Activated CD8-positive, alpha-beta memory T cell treated with anti-CD3 and anti-CD28 coated beads, Interleukin-2, amount 10 ng/mL, durations not matched to agents 7 days and 5 days (primary cell): Measurements from ENCODE around the gene UBE2D2. TPM values are rescaled to one million over a fixed set of nuclear protein-coding genes. Genes with fewer than 3 reads are reported as not detected.

Experiments
- ATAC-seq: fragments of 150-1000 bp; cut with Tn5 transposase; one replicate; pipeline ENCODE4 v1.10.0; 2021; ENCODE audit warnings: moderate library complexity
- CTCF ChIA-PET: fragments of 350-600 bp; sonication (Branson Sonifier 250); formaldehyde crosslinking; loops from one replicate; lab custom pipeline; 2021; ENCODE audit warnings: antibody characterized with exemption; lab: Charles Lee
- DNase-seq: peaks from one replicate; pipeline ENCODE4 v3.0.0-alpha.2; 2020
- H3K27ac Mint-ChIP-seq: one replicate; pipeline ENCODE4 v1.8.0; 2021; ENCODE audit warnings: mild to moderate bottlenecking, mixed read lengths
- H3K27me3 Mint-ChIP-seq: one replicate; pipeline ENCODE4 v1.8.0; 2021; ENCODE audit warnings: mixed read lengths
- H3K36me3 Mint-ChIP-seq: one replicate; pipeline ENCODE4 v1.8.0; 2021; ENCODE audit warnings: mild to moderate bottlenecking, mixed read lengths
- H3K4me1 Mint-ChIP-seq: one replicate; pipeline ENCODE4 v1.8.0; 2021; ENCODE audit warnings: mixed read lengths
- H3K4me3 Mint-ChIP-seq: one replicate; pipeline ENCODE4 v1.8.0; 2021; ENCODE audit warnings: mild to moderate bottlenecking, moderate library complexity, mixed read lengths
- H3K9me3 Mint-ChIP-seq: one replicate; pipeline ENCODE4 v1.8.0; 2022; ENCODE audit warnings: low read depth, mixed read lengths
- total RNA-seq, 2 experiments: library from RNA; stranded (reverse); gene quantifications; one replicate each; pipeline ENCODE4 v1.2.3, GENCODE V29; 2021

UBE2D2 gene
- total RNA-seq, 2 experiments from 2014 or later, result 201 to 244 TPM

GRCh38 chr5:139552893-139553575, 8.1 kb upstream of the UBE2D2 start:
- Mint-ChIP-seq H3K9me3 (peaks cover 5% of the 10 kb centered on the region), H3K36me3 (no peaks in the 10 kb centered on the region), H3K27ac (no peak overlapping the region), H3K4me1 (peaks cover 11% of the 10 kb centered on the region), H3K27me3 (peaks cover 14% of the 10 kb centered on the region), H3K4me3 (no peak overlapping the region)
- CTCF ChIA-PET, result interaction anchor here (0.7 to 1.6 kb wide), 5 partner anchors 9 to 131 kb away, joined by 3 to 4 read pairs (median 3); no protein-coding TSS in a partner anchor
- DNase-seq (no peak), ATAC-seq (no peak)

- Mint-ChIP-seq H3K27ac (no peak overlapping the region), H3K27me3 (peaks cover 14% of the 10 kb centered on the region), H3K4me3 (no peak overlapping the region), H3K4me1 (peaks cover 5% of the 10 kb centered on the region), H3K36me3 (no peaks in the 10 kb centered on the region), H3K9me3 (peaks cover 5% of the 10 kb centered on the region)
- CTCF ChIA-PET, result no interaction called here
- ATAC-seq (no peak), DNase-seq (no peak)
These were observed 6.9 kb upstream of the UBE2D2 start for GRCh38 chr5:139554264-139554663.

GRCh38 chr5:139557811-139558210, 3.3 kb upstream of the UBE2D2 start:
- Mint-ChIP-seq H3K27me3 (no peaks in the 10 kb centered on the region), H3K27ac (no peak overlapping the region), H3K36me3 (peaks cover 5% of the 10 kb centered on the region), H3K4me3 (no peak overlapping the region), H3K4me1 (peaks cover 9% of the 10 kb centered on the region), H3K9me3 (no peaks in the 10 kb centered on the region)
- DNase-seq, result no peak
- no peak for ATAC-seq
- CTCF ChIA-PET, result interaction anchor here (0.8 to 1.4 kb wide), 2 partner anchors 46 to 76 kb away, joined by 3 to 5 read pairs; no protein-coding TSS in a partner anchor

DNA sequence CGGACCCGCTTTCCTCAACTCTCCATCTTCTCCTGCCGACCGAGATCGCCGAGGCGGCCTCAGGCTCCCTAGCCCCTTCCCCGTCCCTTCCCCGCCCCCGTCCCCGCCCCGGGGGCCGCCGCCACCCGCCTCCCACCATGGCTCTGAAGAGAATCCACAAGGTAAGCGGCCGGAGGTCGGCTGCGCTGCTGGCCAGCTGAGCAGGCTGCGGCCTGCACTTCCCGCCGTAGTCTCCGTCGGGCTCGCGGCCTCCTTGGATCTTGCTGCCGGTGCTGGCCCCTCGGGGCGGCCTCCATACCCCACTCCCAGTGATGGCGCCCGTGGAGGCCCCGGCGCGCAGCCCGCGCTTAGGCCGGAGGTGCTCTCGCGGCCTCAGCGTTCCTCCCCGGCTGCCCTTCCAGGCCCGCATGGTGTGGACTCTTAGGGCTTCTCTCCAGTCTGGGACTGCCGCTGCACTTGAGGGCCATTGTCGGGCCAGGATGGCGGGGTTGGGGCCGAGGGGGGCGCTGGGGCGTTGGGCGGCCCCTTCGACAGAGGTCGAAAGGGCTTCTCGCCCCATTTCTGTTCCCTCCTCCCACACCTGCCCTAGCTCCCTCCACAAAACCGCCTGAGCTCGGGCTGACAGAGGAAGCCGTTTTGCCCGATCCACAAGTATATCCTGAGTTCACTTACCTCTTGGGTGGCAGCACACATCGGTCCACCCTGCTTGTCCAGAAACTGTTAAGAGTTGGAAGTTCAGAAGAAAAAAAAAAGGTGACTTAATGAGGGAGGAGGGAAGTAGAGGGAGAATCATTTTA, 714 bp downstream of the UBE2D2 start:
- ATAC-seq, result peak; percentile 34
- H3K4me1 Mint-ChIP-seq, result peaks cover 44% of the 10 kb centered on the region

GRCh38 chr5:139562847-139563246, 1.7 kb downstream of the UBE2D2 start:
- Mint-ChIP-seq H3K27ac (peak overlapping the region; percentile 94), H3K27me3 (no peaks in the 10 kb centered on the region), H3K36me3 (peaks cover 31% of the 10 kb centered on the region), H3K9me3 (no peaks in the 10 kb centered on the region), H3K4me1 (peaks cover 49% of the 10 kb centered on the region), H3K4me3 (peak overlapping the region; percentile 96)
- CTCF ChIA-PET, result interaction anchor here (0.8 to 9.1 kb wide), 13 partner anchors 11 to 270 kb away, joined by 3 to 92 read pairs (median 4); partner anchors contain the start of genes DNAJC18 and MATR3
- no peak for DNase-seq
- ATAC-seq, result no peak

More for the DNA sequence above, 714 bp downstream of the UBE2D2 start:
- DNase-seq, result peak; percentile 70
- CTCF ChIA-PET, result interaction anchor here (1.0 to 9.1 kb wide), 10 partner anchors 12 to 158 kb away, joined by 3 to 92 read pairs (median 4); partner anchors contain the start of genes DNAJC18 and SPATA24
- Mint-ChIP-seq H3K4me3 (peak overlapping the region; percentile 96), H3K27me3 (no peaks in the 10 kb centered on the region), H3K27ac (peak overlapping the region; percentile 94), H3K9me3 (no peaks in the 10 kb centered on the region), H3K36me3 (peaks cover 25% of the 10 kb centered on the region)

DNA sequence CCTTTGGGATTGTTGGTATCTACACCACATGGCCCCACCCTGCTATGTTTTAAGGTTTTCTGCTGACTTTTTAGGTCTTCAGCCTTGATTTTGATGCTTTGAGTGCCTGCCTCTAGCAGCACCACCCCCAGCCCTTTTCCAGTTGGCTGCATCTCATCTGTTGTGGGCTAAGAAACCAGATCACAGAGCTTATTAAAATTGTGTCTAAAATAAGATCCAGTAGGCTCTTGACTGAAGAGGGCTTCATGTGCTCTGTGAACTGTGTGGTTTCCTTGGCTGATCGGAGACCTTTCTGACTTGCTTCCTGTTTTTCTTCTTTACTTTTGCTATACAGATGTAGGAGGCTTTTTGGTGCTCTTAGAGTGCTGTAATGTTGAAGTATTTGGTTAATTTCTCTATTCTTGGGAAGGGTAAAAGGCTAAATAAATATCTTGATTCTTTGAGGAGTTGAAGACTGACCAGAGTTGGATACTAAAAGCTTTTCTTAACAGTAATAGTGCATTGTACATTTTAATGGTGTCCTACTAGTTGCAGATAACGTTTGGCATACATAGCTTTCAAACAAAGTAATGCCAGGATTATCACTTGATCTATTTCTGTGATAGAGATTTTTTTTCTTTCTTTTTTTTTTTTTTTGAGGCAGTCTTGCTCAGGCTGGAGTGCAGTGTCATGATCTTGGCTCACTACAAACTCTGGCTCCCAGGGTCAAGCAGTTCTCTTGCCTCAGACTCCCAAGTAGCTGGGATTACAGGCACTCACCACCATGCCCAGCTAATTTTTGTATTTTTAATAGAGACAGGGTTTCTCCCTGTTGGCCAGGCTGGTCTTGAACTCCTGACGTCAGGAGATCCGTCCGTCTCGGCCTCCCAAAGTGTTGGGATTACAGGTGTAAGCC, 4.5 kb downstream of the UBE2D2 start:
- Mint-ChIP-seq H3K4me1 (peaks cover 60% of the 10 kb centered on the region), H3K27me3 (no peaks in the 10 kb centered on the region), H3K36me3 (peaks cover 40% of the 10 kb centered on the region), H3K4me3 (peak overlapping the region; percentile 65), H3K9me3 (no peaks in the 10 kb centered on the region), H3K27ac (peak overlapping the region; percentile 94)
- CTCF ChIA-PET, result interaction anchor here (0.8 to 9.1 kb wide), 10 partner anchors 8 to 200 kb away, joined by 3 to 92 read pairs (median 4); no protein-coding TSS in a partner anchor
- peak; percentile 7 for ATAC-seq
- DNase-seq, result peak; percentile 70

DNA sequence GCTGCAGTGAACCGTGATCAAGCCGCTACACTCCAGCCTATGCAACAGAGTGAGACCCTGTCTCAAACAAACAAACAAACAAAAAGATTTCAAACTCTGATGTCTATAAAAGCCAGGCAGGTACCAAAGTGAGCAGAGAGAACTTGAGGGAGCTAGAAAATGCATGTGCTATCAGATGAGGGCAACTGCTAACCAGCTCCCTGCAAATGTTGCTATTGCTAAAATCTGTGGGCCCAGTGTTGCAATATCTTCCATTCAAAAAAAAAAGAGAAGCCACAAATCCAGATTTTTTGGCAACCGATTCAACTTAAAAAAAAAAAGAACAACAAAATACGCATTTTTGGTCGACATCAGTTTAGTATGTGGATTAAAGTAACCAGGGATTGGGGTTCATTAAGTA, 5.5 kb downstream of the UBE2D2 start:
- CTCF ChIA-PET, result interaction anchor here (0.8 to 9.1 kb wide), 5 partner anchors 7 to 145 kb away, joined by 3 to 92 read pairs (median 4); no protein-coding TSS in a partner anchor
- no peaks in the 10 kb centered on the region for H3K27me3 Mint-ChIP-seq
- H3K27ac Mint-ChIP-seq, result peak overlapping the region; percentile 67
- H3K36me3 Mint-ChIP-seq, result peaks cover 43% of the 10 kb centered on the region
- ATAC-seq (no peak), DNase-seq (no peak)
- no peak overlapping the region for H3K4me3 Mint-ChIP-seq
- no peaks in the 10 kb centered on the region for H3K9me3 Mint-ChIP-seq
- peaks cover 66% of the 10 kb centered on the region for H3K4me1 Mint-ChIP-seq

- CTCF ChIA-PET, result interaction anchor here (1.4 kb wide), 1 partner anchor 11 kb away, joined by 4 read pairs; no protein-coding TSS in a partner anchor
- ATAC-seq (no peak), DNase-seq (no peak)
- H3K9me3 Mint-ChIP-seq, result no peaks in the 10 kb centered on the region
- no peaks in the 10 kb centered on the region for H3K27me3 Mint-ChIP-seq
- peaks cover 42% of the 10 kb centered on the region for H3K36me3 Mint-ChIP-seq
- peaks cover 68% of the 10 kb centered on the region for H3K4me1 Mint-ChIP-seq
- no peak overlapping the region for H3K4me3 Mint-ChIP-seq
- peak overlapping the region; percentile 68 for H3K27ac Mint-ChIP-seq
These were observed 8.3 kb downstream of the UBE2D2 start for GRCh38 chr5:139569270-139569955.

DNA sequence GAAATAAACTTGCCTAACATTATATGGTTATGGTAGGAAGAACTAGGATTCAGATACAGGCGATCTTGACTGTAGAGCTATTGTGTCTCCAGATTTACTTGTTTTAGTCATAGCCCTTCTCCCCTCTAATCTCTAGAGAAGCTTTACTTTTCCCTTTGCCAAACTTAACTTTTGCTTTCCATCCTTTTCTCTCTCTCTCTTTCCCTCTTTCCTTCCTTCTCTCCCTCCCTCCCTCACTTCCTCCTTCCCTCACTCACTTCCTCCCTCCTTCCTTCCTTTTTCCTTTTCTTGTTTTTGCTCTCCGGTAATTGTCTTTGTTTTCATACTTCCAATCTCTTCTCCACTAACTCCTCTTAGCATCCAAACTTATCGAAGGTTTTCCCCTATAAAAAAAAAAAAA, 10.4 kb downstream of the UBE2D2 start:
- DNase-seq (no peak), ATAC-seq (no peak)
- CTCF ChIA-PET, result interaction anchor here (0.7 to 6.5 kb wide), 3 partner anchors 9 to 119 kb away, joined by 3 to 92 read pairs (median 3); partner anchors contain the start of gene UBE2D2
- no peak overlapping the region for H3K4me3 Mint-ChIP-seq
- no peaks in the 10 kb centered on the region for H3K9me3 Mint-ChIP-seq
- peaks cover 33% of the 10 kb centered on the region for H3K36me3 Mint-ChIP-seq
- no peaks in the 10 kb centered on the region for H3K27me3 Mint-ChIP-seq
- peaks cover 68% of the 10 kb centered on the region for H3K4me1 Mint-ChIP-seq
- peak overlapping the region; percentile 12 for H3K27ac Mint-ChIP-seq

- H3K9me3 Mint-ChIP-seq, result no peaks in the 10 kb centered on the region
- H3K4me3 Mint-ChIP-seq, result no peak overlapping the region
- H3K36me3 Mint-ChIP-seq, result peaks cover 29% of the 10 kb centered on the region
- no peaks in the 10 kb centered on the region for H3K27me3 Mint-ChIP-seq
- ATAC-seq (no peak), DNase-seq (no peak)
- CTCF ChIA-PET, result interaction anchor here (0.7 to 6.5 kb wide), 3 partner anchors 9 to 118 kb away, joined by 3 to 92 read pairs (median 3); partner anchors contain the start of gene UBE2D2
- peaks cover 69% of the 10 kb centered on the region for H3K4me1 Mint-ChIP-seq
- H3K27ac Mint-ChIP-seq, result peak overlapping the region; percentile 12
These were observed 10.8 kb downstream of the UBE2D2 start for GRCh38 chr5:139571966-139572365.

DNA sequence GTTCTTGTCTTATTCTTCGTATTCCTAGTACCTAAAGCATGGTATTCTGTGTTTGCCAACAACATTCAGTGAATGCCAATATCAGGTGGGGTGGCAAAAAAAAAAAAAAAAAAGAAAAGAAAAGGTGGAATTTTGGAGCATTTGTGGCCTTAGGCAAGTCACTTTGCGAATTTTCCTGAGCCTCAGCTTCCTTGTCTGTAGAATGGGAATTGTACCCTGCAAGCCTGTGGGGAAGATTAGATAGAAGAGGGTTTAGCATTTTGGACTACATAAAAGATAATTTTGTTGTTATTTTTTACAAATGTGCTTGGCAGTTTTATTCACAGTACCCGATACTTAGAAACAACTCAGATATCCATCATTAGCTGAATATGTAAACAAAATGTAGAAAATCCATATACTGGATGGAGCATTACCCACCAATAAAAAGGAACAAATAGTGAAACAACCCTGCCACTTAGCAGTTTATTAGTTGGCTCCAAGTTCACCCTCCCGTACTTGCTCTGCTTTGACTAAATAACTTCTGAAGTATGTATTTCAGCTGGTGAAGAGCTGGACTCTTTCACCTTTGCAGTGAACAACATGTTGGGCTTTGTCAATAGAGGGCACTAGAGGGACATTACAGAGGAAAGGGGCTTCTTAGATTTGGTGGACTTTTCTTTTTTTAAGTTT, 13.6 kb downstream of the UBE2D2 start:
- H3K27me3 Mint-ChIP-seq, result no peaks in the 10 kb centered on the region
- H3K4me3 Mint-ChIP-seq, result no peak overlapping the region
- CTCF ChIA-PET, result interaction anchor here (0.6 to 6.5 kb wide), 18 partner anchors 9 to 192 kb away, joined by 3 to 92 read pairs (median 4); partner anchors contain the start of gene UBE2D2
- H3K9me3 Mint-ChIP-seq, result no peaks in the 10 kb centered on the region
- peak overlapping the region; percentile 55 for H3K27ac Mint-ChIP-seq
- peaks cover 27% of the 10 kb centered on the region for H3K36me3 Mint-ChIP-seq
- DNase-seq (no peak), ATAC-seq (peak; percentile 43)
- H3K4me1 Mint-ChIP-seq, result peaks cover 72% of the 10 kb centered on the region
